Body of pancreas (tissue), 4 donors: ENCODE results near the gene NBPF19.
"Not testable (repeated sequence)": the region's sequence is repeated elsewhere in the genome, so short reads cannot be mapped to it uniquely, and the experiment has no call there.

Experiments
- POLR2A ChIP-seq, 3 donors: fragments of 450-650 bp; IDR thresholded peaks; one replicate each; pipeline ENCODE4 v1.6.1; 2016; ENCODE audit warnings: antibody characterized with exemption in 3 of 3, mild to moderate bottlenecking in 2 of 3
- TF ChIP-seq, protein P1 (sequence below), 7 experiments: fragments of 450-650 bp in 4 of 7; fragments of 200-600 bp in 3 of 7; sonication (generic) in 3 of 7; IDR thresholded peaks; one replicate each; pipeline ENCODE4 v1.5.1; 2016 to 2019; ENCODE audit warnings: antibody characterized with exemption in 7 of 7

DNA sequence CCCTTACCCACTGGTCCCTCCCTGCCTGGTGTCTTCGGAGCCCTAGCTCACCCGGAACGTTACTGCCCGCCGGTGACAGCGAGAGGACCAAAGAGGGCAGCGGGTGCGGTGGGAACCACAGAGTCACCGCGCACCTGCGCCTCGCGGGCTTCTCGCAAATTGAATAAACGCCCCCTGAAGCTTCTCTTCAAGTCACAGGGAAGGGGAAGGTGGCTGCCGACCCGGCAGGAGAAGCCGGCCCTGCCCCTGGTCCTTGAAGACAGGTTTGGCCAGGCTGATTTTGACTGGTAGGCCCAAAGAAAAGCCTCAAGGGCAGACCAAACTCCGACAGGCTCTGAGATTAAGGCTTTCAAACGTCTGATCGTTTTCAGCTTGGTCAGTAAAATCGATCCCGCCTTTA lies 87.0 kb downstream of the NBPF19 start:
- TF ChIP-seq, protein P1, sequence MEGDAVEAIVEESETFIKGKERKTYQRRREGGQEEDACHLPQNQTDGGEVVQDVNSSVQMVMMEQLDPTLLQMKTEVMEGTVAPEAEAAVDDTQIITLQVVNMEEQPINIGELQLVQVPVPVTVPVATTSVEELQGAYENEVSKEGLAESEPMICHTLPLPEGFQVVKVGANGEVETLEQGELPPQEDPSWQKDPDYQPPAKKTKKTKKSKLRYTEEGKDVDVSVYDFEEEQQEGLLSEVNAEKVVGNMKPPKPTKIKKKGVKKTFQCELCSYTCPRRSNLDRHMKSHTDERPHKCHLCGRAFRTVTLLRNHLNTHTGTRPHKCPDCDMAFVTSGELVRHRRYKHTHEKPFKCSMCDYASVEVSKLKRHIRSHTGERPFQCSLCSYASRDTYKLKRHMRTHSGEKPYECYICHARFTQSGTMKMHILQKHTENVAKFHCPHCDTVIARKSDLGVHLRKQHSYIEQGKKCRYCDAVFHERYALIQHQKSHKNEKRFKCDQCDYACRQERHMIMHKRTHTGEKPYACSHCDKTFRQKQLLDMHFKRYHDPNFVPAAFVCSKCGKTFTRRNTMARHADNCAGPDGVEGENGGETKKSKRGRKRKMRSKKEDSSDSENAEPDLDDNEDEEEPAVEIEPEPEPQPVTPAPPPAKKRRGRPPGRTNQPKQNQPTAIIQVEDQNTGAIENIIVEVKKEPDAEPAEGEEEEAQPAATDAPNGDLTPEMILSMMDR (IDR thresholded peaks at IDR 0.05), result not testable (repeated sequence)
- not testable (repeated sequence) for TF ChIP-seq POLR2A (IDR thresholded peaks at IDR 0.05)
